NOMO-1 (cell line): ENCODE results near the gene CDK5R2.

Source experiments
- DNase-seq, 2 experiments: peaks; one replicate each; lab custom pipeline; 2025; ENCODE audit not compliant: unreplicated experiment in 2 of 2; lab: John Stamatoyannopoulos, UW

CDK5R2 gene

DNA sequence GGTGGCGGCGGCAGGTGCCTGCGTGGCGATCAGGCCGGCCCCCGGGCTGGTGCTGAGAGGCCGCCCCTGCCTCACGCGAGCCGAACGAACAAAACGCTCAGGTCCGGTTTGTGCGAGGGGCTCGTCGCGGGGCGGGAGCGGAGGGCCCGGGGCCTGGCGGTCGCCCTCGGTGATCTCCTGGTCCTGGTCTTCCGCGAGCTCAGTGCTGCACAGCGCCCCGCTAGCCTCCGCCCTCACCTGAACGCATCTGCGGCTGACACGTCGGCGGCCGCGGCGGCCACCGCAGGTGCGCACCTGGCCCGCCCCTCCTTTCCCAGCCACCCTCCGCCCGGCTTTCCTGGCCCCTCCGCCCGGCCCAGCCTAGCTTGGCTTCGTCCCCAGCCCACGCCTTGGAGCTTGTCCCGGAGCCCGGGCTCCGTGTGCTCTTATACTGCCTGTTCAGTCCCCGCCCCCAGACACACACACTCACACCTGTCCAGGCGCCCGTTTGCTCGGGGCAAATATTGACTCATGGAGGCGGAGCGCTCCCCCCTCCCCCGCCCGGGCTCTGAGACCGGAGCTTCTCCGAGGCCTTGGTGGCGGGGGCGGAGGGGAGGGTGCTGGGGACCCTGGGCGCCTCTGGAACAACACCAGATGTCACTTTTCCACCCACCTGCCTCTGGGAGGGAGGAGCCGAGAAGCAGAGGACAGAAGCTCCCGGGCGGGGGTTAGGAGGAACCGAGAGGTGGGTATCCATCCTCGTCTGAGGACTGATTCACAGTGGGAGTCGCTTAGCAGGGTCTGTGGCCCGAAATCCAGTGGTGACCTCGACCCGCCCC is 42.3 kb downstream of the CDK5R2 start:
- no peak for DNase-seq

GRCh38 chr2:219002395-219003266 is 43.2 kb downstream of the CDK5R2 start:
- DNase-seq: peak in 1 of 2 experiments; percentile 27

- DNase-seq: no peak
These were observed 43.8 kb downstream of the CDK5R2 start for GRCh38 chr2:219003267-219003634.

DNA sequence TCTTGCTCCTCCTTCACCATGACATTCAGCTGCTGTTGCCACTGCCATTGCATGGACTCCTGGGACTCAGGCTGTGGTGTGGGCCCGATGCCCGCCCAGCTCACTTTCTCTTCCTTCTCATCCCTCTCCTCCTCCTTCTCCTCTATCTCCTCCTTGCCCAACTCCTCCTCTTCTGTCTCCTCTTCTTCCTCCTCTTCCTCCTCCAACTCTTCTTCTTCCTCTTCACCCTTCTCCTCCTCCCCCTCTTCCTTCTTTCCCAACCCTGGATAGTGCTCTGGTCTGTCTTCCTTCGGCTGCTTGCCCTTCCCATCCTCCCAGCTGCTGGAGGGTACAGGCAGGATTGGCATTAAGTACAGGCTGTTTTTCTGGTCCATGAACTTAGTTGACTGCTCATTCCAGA is 44.5 kb downstream of the CDK5R2 start:
- DNase-seq: no peak

GRCh38 chr2:219009294-219009693 is 49.8 kb downstream of the CDK5R2 start:
- DNase-seq: no peak

DNA sequence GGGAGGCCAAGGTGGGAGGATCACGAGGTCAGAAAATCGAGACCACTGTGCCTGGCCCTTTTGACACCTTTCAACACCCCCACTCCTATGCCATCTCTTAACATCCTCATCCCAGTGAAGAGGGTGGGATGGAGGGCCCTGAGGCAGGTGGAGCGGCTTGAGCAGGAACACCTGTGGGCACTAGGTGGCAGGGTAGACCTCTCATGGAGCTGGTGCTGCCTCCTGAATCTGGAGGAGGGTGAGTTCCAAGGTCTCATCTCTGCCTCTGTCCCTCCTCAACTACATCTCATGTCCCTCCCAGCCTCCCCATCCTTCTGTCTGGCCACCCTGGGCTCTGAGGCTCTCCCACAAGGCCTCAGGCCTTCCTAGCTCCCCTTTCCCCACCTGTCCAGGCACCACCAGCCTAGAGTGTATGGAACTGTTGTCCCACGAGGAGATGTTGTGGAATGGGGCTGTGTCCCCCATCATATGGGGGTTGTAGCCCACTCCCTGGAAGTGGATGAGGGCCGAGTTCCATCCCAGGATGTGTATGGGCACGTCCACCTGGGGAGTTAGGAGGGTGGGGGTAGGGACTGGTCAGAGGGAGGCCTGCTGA is 50.8 kb downstream of the CDK5R2 start:
- DNase-seq: no peak

GRCh38 chr2:219010873-219011272 is 51.4 kb downstream of the CDK5R2 start:
- no peak for DNase-seq
